Subcutaneous adipose tissue (tissue), 4 donors: Measurements from ENCODE around the gene PCDHGA8. TPM values are rescaled to one million over a fixed set of nuclear protein-coding genes. Genes with fewer than 3 reads are reported as not detected.

Experiments
- total RNA-seq, 4 donors: library from RNA; depleted of rRNA; stranded (reverse); fragments of >200 nt; gene quantifications; one replicate each; pipeline ENCODE4 v1.1.0, GENCODE V29; 2016
- TF ChIP-seq, protein P1 (sequence below): fragments of 450-650 bp; IDR thresholded peaks from one replicate; pipeline ENCODE4 v1.5.1; 2016; ENCODE audit warnings: low read depth, mild to moderate bottlenecking, control low read depth, antibody characterized with exemption, moderate library complexity

The PCDHGA8 gene
- total RNA-seq, 4 donors from 2014 or later: 1.5 to 2.8 (median 1.5) TPM

DNA sequence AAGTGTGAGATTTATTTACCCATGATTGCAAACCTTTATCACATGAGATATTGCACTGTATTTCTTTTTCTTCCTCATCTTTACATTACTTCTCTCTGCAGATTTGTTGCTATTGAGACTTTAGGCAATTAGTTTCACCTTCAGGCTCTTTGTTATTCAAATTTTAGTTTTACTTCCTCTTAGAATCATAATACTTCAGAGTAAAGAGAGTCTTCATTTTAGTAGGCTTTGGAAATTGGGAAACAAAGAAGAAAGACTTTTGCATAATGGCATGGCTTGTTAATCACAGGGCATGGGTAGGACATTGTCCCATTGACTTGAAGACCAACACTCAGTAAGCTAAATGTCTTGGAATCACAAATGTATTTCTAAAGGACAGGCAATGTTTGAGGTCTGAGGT is 29.7 kb upstream of the PCDHGA8 start:
- TF ChIP-seq, protein P1, sequence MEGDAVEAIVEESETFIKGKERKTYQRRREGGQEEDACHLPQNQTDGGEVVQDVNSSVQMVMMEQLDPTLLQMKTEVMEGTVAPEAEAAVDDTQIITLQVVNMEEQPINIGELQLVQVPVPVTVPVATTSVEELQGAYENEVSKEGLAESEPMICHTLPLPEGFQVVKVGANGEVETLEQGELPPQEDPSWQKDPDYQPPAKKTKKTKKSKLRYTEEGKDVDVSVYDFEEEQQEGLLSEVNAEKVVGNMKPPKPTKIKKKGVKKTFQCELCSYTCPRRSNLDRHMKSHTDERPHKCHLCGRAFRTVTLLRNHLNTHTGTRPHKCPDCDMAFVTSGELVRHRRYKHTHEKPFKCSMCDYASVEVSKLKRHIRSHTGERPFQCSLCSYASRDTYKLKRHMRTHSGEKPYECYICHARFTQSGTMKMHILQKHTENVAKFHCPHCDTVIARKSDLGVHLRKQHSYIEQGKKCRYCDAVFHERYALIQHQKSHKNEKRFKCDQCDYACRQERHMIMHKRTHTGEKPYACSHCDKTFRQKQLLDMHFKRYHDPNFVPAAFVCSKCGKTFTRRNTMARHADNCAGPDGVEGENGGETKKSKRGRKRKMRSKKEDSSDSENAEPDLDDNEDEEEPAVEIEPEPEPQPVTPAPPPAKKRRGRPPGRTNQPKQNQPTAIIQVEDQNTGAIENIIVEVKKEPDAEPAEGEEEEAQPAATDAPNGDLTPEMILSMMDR: no peak

DNA sequence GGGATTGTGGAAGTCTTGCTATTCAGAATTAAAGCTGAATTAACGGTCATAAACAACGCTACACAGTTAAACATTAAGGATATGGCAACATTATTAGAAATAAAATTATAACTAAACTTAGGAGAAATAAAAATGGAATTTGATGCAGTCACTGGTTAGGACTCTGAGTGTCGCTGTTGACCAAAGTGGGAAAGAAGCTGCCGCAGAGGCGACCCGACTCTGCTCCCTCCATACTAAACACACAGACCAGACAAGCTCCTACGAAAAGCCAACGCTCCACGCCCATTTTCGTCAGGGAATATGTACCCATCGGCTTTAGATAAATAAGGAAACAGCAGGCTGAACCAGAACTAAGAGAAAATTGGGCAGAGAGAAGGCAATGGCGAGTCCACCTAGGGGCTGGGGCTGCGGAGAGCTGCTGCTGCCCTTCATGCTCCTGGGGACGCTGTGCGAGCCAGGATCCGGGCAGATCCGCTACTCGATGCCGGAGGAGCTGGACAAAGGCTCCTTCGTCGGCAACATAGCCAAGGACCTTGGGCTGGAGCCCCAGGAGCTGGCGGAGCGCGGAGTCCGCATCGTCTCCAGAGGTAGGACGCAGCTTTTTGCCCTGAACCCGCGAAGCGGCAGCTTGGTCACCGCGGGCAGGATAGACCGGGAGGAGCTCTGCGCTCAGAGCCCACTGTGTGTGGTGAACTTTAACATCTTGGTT is 28.3 kb upstream of the PCDHGA8 start, which contains the start of gene PCDHGA5:
PCDHGA5 (plus strand) TSS at position 211 of the 709 bp plus-strand sequence; CDS start at position 380, 169 bp downstream.
- TF ChIP-seq, protein P1: no peak

DNA sequence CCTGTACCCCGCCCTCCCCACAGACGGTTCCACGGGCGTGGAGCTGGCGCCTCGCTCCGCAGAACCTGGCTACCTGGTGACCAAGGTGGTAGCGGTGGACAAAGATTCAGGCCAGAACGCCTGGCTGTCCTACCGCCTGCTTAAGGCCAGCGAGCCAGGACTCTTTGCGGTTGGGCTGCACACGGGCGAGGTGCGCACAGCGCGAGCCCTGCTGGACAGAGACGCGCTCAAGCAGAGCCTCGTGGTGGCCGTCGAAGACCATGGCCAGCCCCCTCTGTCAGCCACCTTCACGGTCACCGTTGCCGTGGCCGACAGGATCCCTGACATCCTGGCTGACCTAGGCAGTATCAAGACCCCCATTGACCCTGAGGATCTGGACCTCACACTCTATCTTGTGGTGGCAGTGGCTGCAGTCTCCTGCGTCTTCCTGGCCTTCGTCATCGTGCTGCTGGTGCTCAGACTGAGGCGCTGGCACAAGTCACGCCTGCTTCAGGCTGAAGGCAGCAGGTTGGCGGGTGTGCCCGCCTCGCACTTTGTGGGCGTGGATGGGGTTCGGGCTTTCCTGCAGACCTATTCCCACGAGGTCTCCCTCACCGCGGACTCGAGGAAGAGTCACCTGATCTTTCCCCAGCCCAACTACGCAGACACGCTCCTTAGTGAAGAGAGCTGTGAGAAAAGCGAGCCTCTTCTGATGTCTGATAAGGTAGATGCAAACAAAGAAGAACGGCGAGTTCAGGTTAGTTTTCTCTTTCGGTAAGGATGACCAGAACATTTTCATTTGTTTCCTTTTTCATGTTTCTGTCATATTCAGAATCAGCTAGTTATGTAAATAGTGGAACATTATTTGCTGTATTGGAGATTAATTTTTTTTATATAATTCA is 26.2 kb upstream of the PCDHGA8 start:
- TF ChIP-seq, protein P1: no peak

DNA sequence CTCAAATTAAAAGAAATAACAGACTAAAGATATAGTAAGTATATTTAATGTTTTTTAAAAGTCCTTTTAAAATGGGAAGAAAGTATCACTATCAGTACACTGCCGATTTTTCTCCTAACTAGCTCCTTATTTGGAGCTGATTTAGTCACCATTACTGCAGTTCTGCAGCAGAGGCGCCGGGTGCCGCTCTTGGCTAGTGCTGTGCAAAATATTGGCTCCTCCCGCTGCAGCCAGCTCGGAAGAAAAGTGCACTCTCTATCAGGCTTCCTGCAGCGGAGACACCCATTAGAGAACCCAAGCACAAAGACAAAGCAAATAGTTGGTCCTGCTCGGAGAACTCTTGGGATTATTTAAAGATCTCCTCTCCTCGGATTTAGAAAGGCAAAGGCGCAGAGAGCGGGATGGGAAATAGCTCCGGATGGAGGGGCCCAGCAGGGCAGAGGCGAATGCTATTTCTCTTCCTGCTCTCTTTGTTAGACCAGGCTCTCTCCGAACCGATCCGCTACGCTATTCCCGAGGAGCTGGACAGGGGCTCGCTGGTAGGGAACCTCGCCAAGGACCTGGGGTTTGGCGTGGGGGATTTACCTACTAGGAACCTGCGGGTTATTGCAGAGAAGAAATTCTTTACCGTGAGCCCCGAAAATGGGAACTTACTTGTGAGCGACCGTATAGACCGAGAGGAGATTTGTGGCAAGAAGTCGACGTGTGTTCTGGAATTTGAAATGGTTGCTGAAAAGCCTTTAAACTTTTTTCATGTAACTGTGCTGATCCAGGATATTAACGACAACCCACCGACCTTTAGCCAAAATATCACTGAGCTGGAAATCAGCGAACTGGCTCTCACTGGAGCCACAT is 22.2 kb upstream of the PCDHGA8 start, which contains the start of gene PCDHGB3:
PCDHGB3 (plus strand) TSS at position 249 of the 855 bp plus-strand sequence; CDS start at position 402, 153 bp downstream.
- TF ChIP-seq, protein P1: no peak

DNA sequence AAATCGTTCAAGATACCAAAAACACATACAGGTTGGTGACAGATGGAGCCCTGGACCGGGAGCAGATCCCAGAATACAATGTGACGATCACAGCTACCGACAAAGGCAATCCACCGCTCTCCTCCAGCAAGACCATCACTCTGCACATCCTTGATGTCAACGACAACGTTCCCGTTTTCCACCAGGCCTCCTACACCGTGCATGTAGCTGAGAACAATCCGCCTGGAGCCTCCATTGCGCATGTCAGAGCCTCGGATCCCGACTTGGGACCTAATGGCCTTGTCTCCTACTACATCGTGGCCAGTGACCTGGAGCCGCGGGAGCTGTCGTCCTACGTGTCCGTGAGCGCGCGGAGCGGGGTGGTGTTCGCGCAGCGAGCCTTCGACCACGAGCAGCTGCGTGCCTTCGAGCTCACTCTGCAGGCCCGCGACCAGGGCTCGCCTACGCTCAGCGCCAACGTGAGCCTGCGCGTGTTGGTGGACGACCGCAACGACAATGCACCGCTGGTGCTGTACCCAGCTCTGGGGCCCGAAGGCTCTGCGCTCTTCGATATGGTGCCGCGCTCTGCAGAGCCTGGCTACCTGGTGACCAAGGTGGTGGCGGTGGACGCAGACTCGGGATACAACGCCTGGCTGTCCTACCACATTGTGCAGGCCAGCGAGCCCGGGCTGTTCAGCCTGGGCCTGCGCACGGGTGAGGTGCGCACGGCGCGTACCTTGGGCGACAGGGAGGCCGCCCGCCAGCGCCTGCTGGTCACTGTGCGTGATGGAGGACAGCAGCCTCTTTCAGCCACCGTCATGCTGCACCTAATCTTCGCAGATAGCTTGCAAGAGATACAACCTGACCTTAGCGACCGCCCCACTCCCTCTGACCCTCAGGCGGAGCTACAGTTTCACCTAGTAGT is 20.6 kb upstream of the PCDHGA8 start:
- TF ChIP-seq, protein P1: no peak

DNA sequence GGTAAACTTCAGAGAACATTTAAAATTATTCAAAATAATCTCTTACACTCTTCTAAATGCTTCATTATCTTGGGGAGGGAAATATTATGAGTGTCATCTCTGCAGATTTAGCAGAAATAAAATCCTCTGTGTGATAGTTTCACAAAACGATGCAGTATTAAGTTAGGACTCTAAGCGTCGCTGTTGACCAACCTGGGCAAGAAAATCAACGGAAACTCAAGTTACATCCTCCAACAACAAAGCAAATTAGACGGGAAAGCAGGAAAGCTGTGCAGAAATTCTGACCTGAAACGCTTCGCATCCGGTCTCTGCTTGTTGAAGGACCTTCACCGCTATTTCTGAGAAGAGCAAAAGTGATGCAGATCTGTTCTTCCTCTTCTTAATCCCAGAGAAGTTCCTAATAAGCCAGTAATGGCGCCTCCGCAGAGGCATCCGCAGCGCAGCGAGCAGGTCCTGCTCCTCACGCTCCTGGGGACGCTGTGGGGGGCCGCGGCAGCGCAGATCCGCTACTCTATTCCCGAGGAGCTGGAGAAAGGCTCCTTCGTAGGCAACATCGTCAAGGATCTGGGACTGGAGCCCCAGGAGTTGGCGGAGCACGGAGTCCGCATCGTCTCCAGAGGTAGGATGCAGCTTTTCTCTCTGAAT is 18.6 kb upstream of the PCDHGA8 start, which contains the start of gene PCDHGA6:
PCDHGA6 (plus strand) TSS at position 219 of the 645 bp plus-strand sequence; CDS start at position 412, 193 bp downstream.
- TF ChIP-seq, protein P1: no peak
